ENCODE results near the gene PIK3AP1. TPM values are rescaled to one million over a fixed set of nuclear protein-coding genes. Genes with fewer than 3 reads are reported as not detected.

PIK3AP1 gene
- total and polyA plus RNA-seq, 10 of the 15 experiments (the other 5 are each of a cell fraction or from before 2014, with no cell fraction given): 26.2 to 306 (median 119) TPM

GRCh38 chr10:96705134-96705533 is 15.2 kb downstream of the PIK3AP1 start:
- H3K4me1 ChIP-seq (ENCODE audit: control insufficient read depth, insufficient read depth, low read length): peaks cover 52% of the 10 kb centered on the region
- no peak overlapping the region for H3K9ac ChIP-seq (ENCODE audit: control insufficient read depth, insufficient read depth, low read length)
- in situ Hi-C loops (cut with MboI) (no loop called here), intact Hi-C loops (cut with micrococcal nuclease; ENCODE audit: unreplicated experiment) (no loop called here)
- ChIA-PET RAD21 (ENCODE audit: unreplicated experiment) (interaction anchor here (0.7 to 5.4 kb wide), 10 partner anchors 9 to 418 kb away, joined by 3 to 75 read pairs (median 5); no protein-coding TSS in a partner anchor), POLR2A (interaction anchor here (0.6 to 9.2 kb wide), 9 partner anchors 8 to 320 kb away, joined by 3 to 138 read pairs (median 5); no protein-coding TSS in a partner anchor), SMC1A (ENCODE audit: uncharacterized antibody, unreplicated experiment) (interaction anchor here (0.6 to 11.6 kb wide), 16 partner anchors 9 to 390 kb away, joined by 3 to 233 read pairs (median 4); no protein-coding TSS in a partner anchor), CTCF (interaction anchor here (0.9 to 11.7 kb wide), 9 partner anchors 8 to 65 kb away, joined by 3 to 133 read pairs (median 5); no protein-coding TSS in a partner anchor)
- peak overlapping the region; percentile 17; the same call in 1 of the 2 replicates for H3K4me2 ChIP-seq (ENCODE audit: control insufficient read depth, insufficient read depth)
- no peak for ATAC-seq
- 15% methylated on average over 1 of the region's 1 CpG for WGBS (ENCODE audit: insufficient coverage, insufficient replicate concordance, low lambda C conversion rate, missing lambda C conversion rate)
- TF ChIP-seq IKZF2 (IDR thresholded peaks at IDR 0.05) (peak; percentile 39 to 55; a peak in 2 of 4 replicates), RAD51 (IDR thresholded peaks at IDR 0.05) (peak; percentile 90), IKZF1 (conservative IDR thresholded peaks at IDR 0.05) (peak; percentile 35), SUPT20H (IDR thresholded peaks at IDR 0.05; ENCODE audit: borderline replicate concordance, control insufficient read depth, low read depth, low read length) (no peak), HDGF (IDR thresholded peaks at IDR 0.05) (peak; percentile 7; the same call in 1 of the 2 replicates), RUNX3 (IDR thresholded peaks at IDR 0.05; ENCODE audit: low read length) (no peak; the same call in 1 of the 2 replicates), ZNF217 (IDR thresholded peaks at IDR 0.05) (no peak), NBN (IDR thresholded peaks at IDR 0.05) (peak; percentile 38; the same call in 1 of the 2 replicates), DPF2 (IDR thresholded peaks at IDR 0.05) (0 out of 2 replicates have a peak, but pooled peaks have one; percentile 18)
- TF ChIP-seq, protein P1, sequence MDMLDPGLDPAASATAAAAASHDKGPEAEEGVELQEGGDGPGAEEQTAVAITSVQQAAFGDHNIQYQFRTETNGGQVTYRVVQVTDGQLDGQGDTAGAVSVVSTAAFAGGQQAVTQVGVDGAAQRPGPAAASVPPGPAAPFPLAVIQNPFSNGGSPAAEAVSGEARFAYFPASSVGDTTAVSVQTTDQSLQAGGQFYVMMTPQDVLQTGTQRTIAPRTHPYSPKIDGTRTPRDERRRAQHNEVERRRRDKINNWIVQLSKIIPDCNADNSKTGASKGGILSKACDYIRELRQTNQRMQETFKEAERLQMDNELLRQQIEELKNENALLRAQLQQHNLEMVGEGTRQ (IDR thresholded peaks at IDR 0.05; ENCODE audit: borderline replicate concordance, low read depth, low read length): peak; percentile 45
- H3K27me3 ChIP-seq (replicated peaks in 1 of 2; ENCODE audit: control insufficient read depth in 2 of 2, insufficient read depth in 2 of 2, low read length in 1 of 2): no peaks in the 10 kb centered on the region
- H4K20me1 ChIP-seq (ENCODE audit: control insufficient read depth, insufficient read depth): no peaks in the 10 kb centered on the region
- FAIRE-seq: no peak
- no peak overlapping the region; the same call in 1 of the 2 replicates for H3K4me3 ChIP-seq
- peak overlapping the region; percentile 13; the same call in 1 of the 2 replicates for H3K27ac ChIP-seq (ENCODE audit: control insufficient read depth, insufficient read depth)
- BruUV-seq (replicated peaks): no TSS peak
- H3K9me3 ChIP-seq (replicated peaks; ENCODE audit: control insufficient read depth, insufficient read depth, low read length): no peaks in the 10 kb centered on the region; the same call in 2 of the 3 replicates
- peaks cover 5 to 10% of the 10 kb centered on the region in 2 experiments; a peak in 3 of 4 replicates for H3K36me3 ChIP-seq (ENCODE audit: control insufficient read depth in 2 of 2, insufficient read depth in 2 of 2, low read length in 1 of 2)
- DNase-seq (ENCODE audit: low read depth, low spot score): no peak
- no peak overlapping the region for H2AFZ ChIP-seq (ENCODE audit: control insufficient read depth, low read depth, low read length)
- peaks cover 55% of the 10 kb centered on the region for H3K79me2 ChIP-seq (ENCODE audit: control insufficient read depth, insufficient read depth, low read length)

Measured in GM12878 (cell line).